NAMALWA (cell line): ENCODE data around the gene MINDY2.
"Not testable (repeated sequence)": the region's sequence is repeated elsewhere in the genome, so short reads cannot be mapped to it uniquely, and the experiment has no call there.

Experiments
- DNase-seq: peaks from one replicate; pipeline ENCODE4 v3.0.0-alpha.2; 2015; ENCODE audit warnings: low spot score

Gene MINDY2

DNA sequence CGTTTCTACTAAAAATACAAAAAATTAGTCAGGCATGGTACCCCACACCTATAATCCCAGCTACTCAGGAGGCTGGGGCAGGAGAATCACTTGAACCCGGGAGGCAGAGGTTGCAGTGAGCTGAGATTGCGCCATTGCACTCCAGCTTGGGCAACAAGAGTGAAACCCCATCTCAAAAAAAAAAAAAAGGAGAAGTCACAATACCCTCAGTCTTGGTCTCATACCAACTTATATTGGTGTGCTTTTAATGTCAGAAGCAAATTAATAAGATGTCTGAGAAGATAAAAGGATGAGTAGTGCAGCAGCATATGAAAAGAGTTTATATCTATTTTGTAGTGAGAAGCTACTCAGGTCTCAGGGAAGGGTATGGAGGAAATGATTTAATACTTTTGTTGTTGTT lies 112.8 kb downstream of the MINDY2 start:
- not testable (repeated sequence) for DNase-seq

DNA sequence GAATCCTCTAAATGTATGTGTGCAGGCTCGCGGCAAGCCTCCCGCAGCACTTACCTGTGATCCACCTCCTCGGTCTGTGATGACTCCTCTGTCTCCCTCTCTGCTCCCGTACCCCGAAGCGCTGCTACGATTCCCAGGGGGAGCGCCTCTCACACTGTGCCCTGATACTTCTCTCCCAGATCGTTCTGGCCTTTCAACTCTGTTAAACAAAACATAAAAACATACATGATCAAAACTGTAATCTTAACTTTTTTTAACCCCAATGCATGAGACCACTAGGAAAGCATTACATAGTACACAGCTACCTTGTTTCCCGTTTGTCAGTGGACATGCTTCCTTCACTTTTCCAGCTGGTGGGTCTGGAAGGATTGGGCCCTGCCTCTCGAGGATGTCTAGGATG lies 115.8 kb downstream of the MINDY2 start:
- DNase-seq = no peak

DNA sequence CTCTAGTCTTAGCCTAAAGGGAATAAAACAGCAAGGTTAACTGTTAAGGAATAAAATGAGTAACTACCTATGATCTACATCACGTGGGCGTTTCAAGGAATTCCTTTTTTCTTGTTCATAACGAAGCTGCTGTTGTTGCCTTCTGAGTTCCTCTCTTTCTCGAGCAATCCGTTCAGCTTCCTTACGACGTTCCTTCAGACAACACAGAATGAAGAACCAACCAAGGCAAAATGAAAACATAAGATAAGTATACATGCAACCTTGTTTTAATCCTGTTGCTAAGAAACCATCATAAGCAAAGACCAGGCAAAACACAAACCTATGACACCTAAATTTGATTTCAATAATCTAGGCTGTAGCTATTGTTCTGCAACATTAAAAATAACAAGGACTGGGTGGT lies 118.3 kb downstream of the MINDY2 start:
- no peak for DNase-seq

DNA sequence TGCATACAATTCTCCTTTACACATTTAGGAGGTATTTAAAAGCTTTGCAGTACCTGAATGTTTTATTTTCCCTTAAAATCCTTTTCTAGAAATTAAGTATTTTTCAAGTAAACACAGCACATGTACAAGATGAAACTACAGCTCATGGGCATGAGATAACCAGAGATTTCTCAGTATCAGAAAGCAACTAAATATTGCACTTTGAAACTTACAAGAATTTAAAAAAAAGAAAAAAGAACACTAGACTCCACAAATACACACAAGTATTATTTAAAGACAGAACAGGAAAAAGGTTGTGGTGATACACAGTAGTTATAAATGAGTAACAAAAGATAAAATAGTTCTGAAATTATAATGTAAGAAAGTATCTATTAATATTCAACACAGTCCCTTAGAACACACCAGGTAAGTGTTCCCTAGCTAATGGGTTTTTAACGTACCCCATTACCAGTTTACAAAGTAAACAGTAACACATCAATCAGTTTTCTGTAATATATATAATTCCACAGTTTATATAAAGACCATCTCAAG lies 127.1 kb downstream of the MINDY2 start:
- DNase-seq = no peak

DNA sequence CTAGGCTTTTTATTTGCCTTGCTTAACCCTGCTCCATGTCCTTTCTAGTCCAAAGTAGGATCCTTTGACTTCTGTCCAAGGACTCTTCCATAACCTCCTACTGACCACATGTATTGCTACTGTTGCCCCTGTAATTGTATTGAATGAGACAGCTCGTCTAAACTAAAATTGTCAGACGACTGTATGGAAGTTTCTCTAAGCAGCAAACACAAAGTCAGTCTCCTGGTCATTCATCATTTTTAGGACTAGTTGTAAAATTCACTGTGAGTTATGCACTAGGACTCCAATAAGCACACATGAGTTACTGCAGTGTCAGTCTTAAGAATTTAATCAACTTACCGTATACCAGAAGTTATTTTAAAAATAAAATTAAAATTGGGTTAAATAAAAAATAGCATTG lies 129.5 kb downstream of the MINDY2 start:
- DNase-seq = no peak

DNA sequence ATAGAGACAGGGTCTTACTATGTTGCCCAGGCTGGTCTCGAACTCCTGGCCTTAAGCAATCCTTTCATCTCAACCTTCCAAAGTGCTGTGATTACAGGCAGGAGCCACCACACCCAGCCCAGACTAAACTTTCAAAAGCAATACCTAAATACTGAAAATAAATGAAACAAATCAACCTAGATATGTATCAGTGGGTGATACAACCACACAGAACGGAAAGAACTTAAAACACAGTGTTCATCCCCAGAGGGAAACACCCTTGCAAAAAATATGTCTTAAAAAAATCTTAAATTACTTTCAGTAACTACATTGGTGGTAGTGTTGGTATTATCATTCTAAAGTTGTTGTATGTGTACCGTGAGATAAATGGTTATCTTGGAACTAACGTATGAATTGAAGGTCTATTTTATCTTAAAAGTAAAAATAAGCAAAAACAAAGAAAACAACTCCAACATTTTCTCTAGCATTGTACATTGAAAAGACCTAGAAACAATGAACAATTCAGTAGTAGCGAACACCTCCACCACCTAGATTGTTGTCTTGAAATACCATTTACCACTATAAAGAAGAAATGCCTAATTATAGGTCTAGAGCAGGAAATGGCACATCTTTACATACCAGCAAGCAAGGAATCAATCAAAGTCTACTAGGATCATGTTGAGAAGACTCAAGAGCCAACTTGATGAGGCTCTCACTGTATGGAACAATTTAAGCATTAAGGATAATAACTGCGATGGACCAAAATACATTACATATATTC lies 137.6 kb downstream of the MINDY2 start:
- no peak for DNase-seq

DNA sequence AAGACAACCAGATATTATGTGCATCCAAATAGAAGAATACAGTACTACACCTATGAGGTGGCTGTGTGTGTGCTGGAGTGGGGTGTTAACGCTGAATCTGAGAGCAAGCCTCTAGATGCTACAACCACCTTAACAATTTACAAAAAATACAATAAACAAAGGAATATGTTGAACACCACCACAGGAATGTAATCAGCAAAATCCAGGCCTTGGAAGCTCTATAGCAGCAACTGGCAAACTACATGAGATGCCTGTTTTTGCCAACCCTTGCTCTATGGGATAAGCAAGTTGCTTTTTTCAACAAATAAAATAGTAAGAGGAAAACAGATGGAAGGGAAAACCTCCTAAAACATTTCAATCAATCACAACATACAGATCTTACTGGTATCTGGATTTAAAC lies 138.5 kb downstream of the MINDY2 start:
- no peak for DNase-seq

DNA sequence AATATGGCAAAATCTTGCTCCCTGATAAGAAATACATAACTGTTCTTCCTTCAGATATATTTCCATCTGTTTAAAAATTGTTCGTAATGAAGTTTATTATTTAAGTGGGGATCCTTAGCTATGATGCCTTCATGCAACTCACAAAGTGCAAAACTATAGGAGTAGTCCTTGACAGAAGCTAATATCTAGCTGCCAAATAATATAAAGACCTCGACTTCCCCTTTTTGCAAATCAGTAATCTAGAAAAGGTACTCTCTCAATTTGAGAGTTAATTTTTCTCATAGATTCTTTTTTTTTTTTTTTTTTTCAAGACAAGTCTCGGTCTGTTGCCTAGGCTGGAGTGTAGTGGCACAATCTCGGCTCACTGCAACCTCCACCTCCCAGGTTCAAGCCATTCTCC lies 139.4 kb downstream of the MINDY2 start:
- DNase-seq = no peak
